ENCODE measurements around the gene TBC1D24.
"Not testable (repeated sequence)": the region's sequence is repeated elsewhere in the genome, so short reads cannot be mapped to it uniquely, and the experiment has no call there.

TBC1D24 gene

GRCh38 chr16:2537451-2538379 is 62.8 kb downstream of the TBC1D24 start, which contains the start of gene PDPK1:
Gene PDPK1, plus strand, starts transcription at chr16:2538021. Its CDS starts 92 bp downstream, at chr16:2538113.
- DNase-seq (ENCODE audit: low spot score in 2 of 2) (peak; percentile 75 to 93), ATAC-seq (replicated peaks; ENCODE audit: extremely low read depth, poor library complexity, severe bottlenecking) (peak; percentile 78)
- Mint-ChIP-seq H3K4me3 (peak within 1 kb of the TSS; percentile 76), H3K9me3 (no peaks in the 10 kb centered on the region), H3K4me1 (peaks cover 39% of the 10 kb centered on the region), H3K36me3 (ENCODE audit: insufficient read depth) (peaks cover 34% of the 10 kb centered on the region), H3K27ac (ENCODE audit: low read depth) (peak within 1 kb of the TSS; percentile 87), H3K27me3 (no peaks in the 10 kb centered on the region)

GRCh38 chr16:2539192-2539844 is 64.4 kb downstream of the TBC1D24 start:
- not testable (repeated sequence) for DNase-seq (ENCODE audit: low spot score in 2 of 2); ATAC-seq (replicated peaks; ENCODE audit: extremely low read depth, poor library complexity, severe bottlenecking); H3K9me3 Mint-ChIP-seq; H3K27me3 Mint-ChIP-seq
- Mint-ChIP-seq H3K4me3 (peak overlapping the region; percentile 64), H3K36me3 (ENCODE audit: insufficient read depth) (peaks cover 24% of the 10 kb centered on the region), H3K27ac (ENCODE audit: low read depth) (peak overlapping the region; percentile 54), H3K4me1 (peaks cover 35% of the 10 kb centered on the region)

- not testable (repeated sequence) for DNase-seq (ENCODE audit: low spot score in 2 of 2); ATAC-seq (replicated peaks; ENCODE audit: extremely low read depth, poor library complexity, severe bottlenecking); H3K27me3 Mint-ChIP-seq; H3K9me3 Mint-ChIP-seq
- H3K27ac Mint-ChIP-seq (ENCODE audit: low read depth), result peak overlapping the region; percentile 54
- H3K4me1 Mint-ChIP-seq, result peaks cover 36% of the 10 kb centered on the region
- peaks cover 19% of the 10 kb centered on the region for H3K36me3 Mint-ChIP-seq (ENCODE audit: insufficient read depth)
- H3K4me3 Mint-ChIP-seq, result peak overlapping the region; percentile 64
Measured at GRCh38 chr16:2539845-2540458, 65.0 kb downstream of the TBC1D24 start.

- H3K27me3 Mint-ChIP-seq; DNase-seq (ENCODE audit: low spot score in 2 of 2); ATAC-seq (replicated peaks; ENCODE audit: extremely low read depth, poor library complexity, severe bottlenecking); H3K9me3 Mint-ChIP-seq: not testable (repeated sequence)
- peak overlapping the region; percentile 86 for H3K27ac Mint-ChIP-seq (ENCODE audit: low read depth)
- peaks cover 19% of the 10 kb centered on the region for H3K36me3 Mint-ChIP-seq (ENCODE audit: insufficient read depth)
- peak overlapping the region; percentile 64 for H3K4me3 Mint-ChIP-seq
- H3K4me1 Mint-ChIP-seq, result peaks cover 41% of the 10 kb centered on the region
Measured at GRCh38 chr16:2540912-2541311, 66.0 kb downstream of the TBC1D24 start.

- H3K4me3 Mint-ChIP-seq, result peak overlapping the region; percentile 64
- peak overlapping the region; percentile 86 for H3K27ac Mint-ChIP-seq (ENCODE audit: low read depth)
- H3K4me1 Mint-ChIP-seq, result peaks cover 41% of the 10 kb centered on the region
- not testable (repeated sequence) for H3K9me3 Mint-ChIP-seq; ATAC-seq (replicated peaks; ENCODE audit: extremely low read depth, poor library complexity, severe bottlenecking); DNase-seq (ENCODE audit: low spot score in 2 of 2); H3K27me3 Mint-ChIP-seq
- H3K36me3 Mint-ChIP-seq (ENCODE audit: insufficient read depth), result peaks cover 16% of the 10 kb centered on the region
Measured at GRCh38 chr16:2541409-2541808, 66.5 kb downstream of the TBC1D24 start.

GRCh38 chr16:2543771-2544170 is 68.8 kb downstream of the TBC1D24 start:
- not testable (repeated sequence) for H3K4me3 Mint-ChIP-seq; H3K27ac Mint-ChIP-seq (ENCODE audit: low read depth); H3K27me3 Mint-ChIP-seq; DNase-seq (ENCODE audit: low spot score in 2 of 2); H3K9me3 Mint-ChIP-seq; ATAC-seq (replicated peaks; ENCODE audit: extremely low read depth, poor library complexity, severe bottlenecking)
- H3K36me3 Mint-ChIP-seq (ENCODE audit: insufficient read depth), result peaks cover 11% of the 10 kb centered on the region
- peaks cover 33% of the 10 kb centered on the region for H3K4me1 Mint-ChIP-seq

- not testable (repeated sequence) for H3K36me3 Mint-ChIP-seq (ENCODE audit: insufficient read depth); H3K4me1 Mint-ChIP-seq; H3K27ac Mint-ChIP-seq (ENCODE audit: low read depth); H3K4me3 Mint-ChIP-seq; H3K9me3 Mint-ChIP-seq; H3K27me3 Mint-ChIP-seq; ATAC-seq (replicated peaks; ENCODE audit: extremely low read depth, poor library complexity, severe bottlenecking); DNase-seq (ENCODE audit: low spot score in 2 of 2)
Measured at GRCh38 chr16:2550283-2550878, 75.5 kb downstream of the TBC1D24 start.

GRCh38 chr16:2551420-2551889 is 76.5 kb downstream of the TBC1D24 start:
- not testable (repeated sequence) for H3K36me3 Mint-ChIP-seq (ENCODE audit: insufficient read depth); ATAC-seq (replicated peaks; ENCODE audit: extremely low read depth, poor library complexity, severe bottlenecking); H3K4me3 Mint-ChIP-seq; H3K27me3 Mint-ChIP-seq; H3K9me3 Mint-ChIP-seq; H3K27ac Mint-ChIP-seq (ENCODE audit: low read depth); DNase-seq (ENCODE audit: low spot score in 2 of 2); H3K4me1 Mint-ChIP-seq

- not testable (repeated sequence) for H3K27ac Mint-ChIP-seq (ENCODE audit: low read depth); ATAC-seq (replicated peaks; ENCODE audit: extremely low read depth, poor library complexity, severe bottlenecking); H3K36me3 Mint-ChIP-seq (ENCODE audit: insufficient read depth); H3K4me1 Mint-ChIP-seq; H3K27me3 Mint-ChIP-seq; DNase-seq (ENCODE audit: low spot score in 2 of 2); H3K4me3 Mint-ChIP-seq; H3K9me3 Mint-ChIP-seq
Measured at GRCh38 chr16:2554709-2555425, 79.9 kb downstream of the TBC1D24 start.

Data from central memory CD8-positive, alpha-beta T cell (primary cell).